GM19463 (cell line): ENCODE measurements around the gene PRKN.
"Not testable (repeated sequence)": the region's sequence is repeated elsewhere in the genome, so short reads cannot be mapped to it uniquely, and the experiment has no call there.

Experiments used
- ATAC-seq: cut with Tn5 transposase; IDR thresholded peaks from one replicate; pipeline ENCODE4 v1.9.1; 2021; ENCODE audit warnings: mild to moderate bottlenecking, moderate library complexity; ENCODE audit not compliant: unreplicated experiment

The PRKN gene

DNA sequence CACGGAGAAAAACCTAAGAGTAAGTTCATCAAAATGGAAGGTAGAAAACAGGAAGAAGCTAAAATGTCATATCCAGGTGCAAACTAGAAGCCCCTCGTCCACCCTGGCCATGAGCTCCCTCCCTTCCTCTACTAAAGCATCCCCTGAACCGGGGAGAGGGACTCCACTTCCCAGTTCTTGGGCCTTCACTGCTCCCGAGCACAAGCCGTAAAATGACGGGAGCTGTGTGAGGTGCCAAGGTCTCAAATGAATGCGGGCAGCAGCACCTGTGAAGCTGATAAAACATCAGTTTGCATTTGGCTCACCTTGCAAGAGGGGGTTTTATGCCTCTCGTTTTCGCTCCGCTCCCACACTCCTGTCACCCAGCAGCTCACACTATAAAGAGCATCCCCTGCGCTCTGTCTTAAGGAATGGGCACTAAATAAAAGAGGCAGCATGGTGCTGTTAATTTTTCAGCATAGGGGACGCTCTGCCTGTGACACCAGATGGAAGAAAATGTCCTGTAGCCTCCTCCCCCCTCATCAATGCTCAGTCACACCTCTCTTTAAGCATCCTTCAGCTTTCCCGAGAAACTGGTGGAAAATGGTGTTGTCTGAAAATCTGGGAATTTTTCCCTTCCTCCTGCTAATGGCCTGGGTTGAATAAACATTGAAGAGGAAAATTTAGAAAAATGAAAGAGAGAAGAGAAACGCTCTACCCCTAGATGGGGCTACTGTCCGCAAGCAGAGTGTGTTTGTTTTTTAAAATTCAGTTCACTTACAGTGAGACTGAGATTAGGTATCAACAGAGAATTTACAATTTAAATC is 890.7 kb downstream of the PRKN start:
- ATAC-seq, result no peak

DNA sequence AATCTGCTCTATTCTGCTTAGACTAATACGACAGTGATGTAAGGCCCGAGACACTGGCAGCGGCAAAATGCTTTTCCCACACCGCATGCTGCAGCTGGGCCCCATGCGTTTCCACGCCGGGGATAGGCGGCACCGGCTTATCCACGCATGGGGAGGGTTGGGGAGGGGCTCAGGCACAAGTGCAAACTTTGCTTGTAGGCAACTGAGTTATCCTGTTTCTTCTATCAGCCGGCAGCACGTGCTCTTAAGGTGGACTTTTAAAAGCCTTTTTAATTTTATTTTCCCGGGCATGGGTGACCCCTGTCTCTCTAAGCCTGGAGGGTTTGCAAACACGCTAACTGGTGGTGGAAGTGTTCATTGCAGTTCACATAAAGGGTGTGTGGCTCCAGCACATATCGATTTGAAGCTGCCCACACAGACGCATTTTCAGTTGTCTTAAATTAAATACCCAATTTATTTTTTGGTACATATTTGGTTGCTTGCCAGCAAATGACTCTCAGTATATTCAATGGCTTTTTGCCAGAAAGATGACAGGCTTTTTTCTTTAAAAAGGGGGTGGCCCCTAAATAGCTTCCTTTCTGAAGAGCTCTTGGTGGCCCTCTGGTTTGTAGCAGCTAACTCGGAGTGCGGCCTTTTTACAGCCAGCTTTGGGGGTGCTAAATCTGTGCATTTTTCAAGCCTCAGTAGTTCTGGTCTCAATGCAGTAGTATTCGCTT is 891.9 kb downstream of the PRKN start:
- no peak for ATAC-seq

DNA sequence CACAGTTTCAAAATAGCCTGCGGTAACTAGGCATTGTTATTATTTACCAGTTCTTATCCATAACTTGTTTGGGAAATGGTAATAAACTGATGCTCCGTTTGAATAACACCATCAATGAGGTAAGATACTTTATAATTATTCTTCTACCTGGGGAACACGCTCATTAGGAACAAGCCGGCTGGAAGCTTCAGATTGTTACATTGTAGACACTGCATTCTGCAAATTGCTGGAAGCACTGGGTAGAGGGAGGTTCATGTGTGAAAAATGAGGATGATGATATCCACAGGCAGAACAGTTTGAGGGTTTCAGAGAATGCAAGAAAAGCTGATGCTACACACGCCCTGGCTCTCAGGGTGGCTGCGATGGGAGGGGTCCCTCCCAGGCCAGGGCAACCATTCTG is 893.1 kb downstream of the PRKN start:
- ATAC-seq, result no peak

- ATAC-seq, result no peak
These were observed 894.3 kb downstream of the PRKN start for GRCh38 chr6:161833099-161833860.

- no peak for ATAC-seq
These were observed 894.9 kb downstream of the PRKN start for GRCh38 chr6:161832622-161833021.

GRCh38 chr6:161830866-161831616 is 896.5 kb downstream of the PRKN start:
- no peak for ATAC-seq

GRCh38 chr6:161829291-161829729 is 898.3 kb downstream of the PRKN start:
- no peak for ATAC-seq

GRCh38 chr6:161828355-161828754 is 899.2 kb downstream of the PRKN start:
- no peak for ATAC-seq

DNA sequence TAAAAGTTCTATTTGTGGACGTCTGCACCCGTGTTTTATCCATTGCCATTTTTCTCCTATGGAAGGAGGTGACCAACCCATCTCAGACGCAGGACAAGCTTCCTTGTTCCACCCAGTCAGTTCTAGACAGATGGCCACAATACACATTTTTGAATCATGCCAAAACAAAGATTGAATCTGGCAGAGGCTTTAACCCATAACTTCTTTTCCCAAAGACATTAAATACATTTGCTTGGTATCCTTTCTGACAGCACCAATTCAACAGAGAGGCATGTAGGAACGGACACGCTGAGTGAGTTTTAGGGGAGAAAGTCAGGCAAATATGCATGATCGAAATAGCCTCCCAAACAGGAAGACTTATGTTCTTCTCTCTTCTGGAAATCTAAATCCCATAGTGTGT is 901.1 kb downstream of the PRKN start:
- no peak for ATAC-seq

DNA sequence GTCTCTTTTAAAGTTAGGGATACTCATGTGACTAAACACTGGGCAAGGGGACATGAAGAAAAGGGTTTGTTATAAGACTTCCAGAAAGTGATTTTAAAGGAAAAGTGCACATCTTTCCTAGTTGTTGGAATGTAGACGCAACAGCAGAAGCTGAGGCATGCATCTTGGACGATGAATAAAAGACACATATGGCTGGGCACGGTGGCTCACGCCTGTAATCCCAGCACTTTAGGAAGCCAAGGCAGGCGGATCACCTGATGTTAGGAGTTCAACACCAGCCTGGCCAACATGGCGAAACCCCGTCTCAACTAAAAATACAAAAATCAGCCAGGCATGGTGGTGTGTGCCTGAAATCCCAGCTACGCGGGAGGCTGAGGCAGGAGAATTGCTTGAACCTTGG is 905.4 kb downstream of the PRKN start:
- ATAC-seq, result not testable (repeated sequence)

- ATAC-seq, result no peak
These were observed 909.7 kb downstream of the PRKN start for GRCh38 chr6:161817881-161818280.

GRCh38 chr6:161815965-161816364 is 911.6 kb downstream of the PRKN start:
- ATAC-seq, result no peak

- no peak for ATAC-seq
These were observed 914.4 kb downstream of the PRKN start for GRCh38 chr6:161813156-161813555.

- ATAC-seq, result no peak
These were observed 917.6 kb downstream of the PRKN start for GRCh38 chr6:161809971-161810370.

DNA sequence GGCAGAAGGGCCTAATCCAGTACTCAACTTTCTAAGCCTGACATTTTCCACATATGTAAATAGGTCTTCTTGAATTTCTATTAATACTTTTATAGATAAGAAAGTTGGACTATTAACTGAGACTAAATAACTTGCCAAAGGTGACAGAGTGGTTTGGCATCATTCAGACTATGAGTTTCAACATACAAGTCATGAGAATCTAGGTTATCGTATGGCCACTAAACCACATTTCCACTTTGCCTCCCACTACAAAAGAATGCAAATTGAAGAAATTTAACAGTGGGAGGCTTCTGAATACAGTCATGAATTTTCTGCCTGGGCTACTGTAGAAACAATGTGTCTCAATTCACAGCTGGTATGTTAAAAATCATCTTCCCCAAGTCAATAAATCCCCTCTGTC is 922.7 kb downstream of the PRKN start:
- ATAC-seq, result no peak

- ATAC-seq, result no peak
These were observed 924.4 kb downstream of the PRKN start for GRCh38 chr6:161803131-161803530.

DNA sequence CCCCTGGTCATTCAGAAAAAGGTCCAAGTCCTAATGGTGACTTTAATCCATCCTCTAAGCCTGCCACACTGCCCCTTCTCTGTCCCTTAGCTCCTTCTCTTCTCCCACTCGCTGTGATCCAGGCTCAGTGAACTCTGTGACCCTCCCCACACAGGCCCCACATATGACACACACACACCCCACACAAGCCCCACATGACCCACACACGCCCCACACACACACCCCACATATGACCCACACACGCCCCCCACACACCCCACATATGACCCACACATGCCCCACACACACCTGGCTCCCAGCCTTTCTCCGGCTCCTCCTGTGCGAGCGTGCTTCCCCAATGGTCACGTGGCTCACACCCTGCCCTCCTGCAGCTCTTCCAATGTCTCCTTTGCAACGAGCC is 925.3 kb downstream of the PRKN start:
- ATAC-seq, result no peak

GRCh38 chr6:161798844-161799394 is 928.6 kb downstream of the PRKN start:
- ATAC-seq, result no peak

DNA sequence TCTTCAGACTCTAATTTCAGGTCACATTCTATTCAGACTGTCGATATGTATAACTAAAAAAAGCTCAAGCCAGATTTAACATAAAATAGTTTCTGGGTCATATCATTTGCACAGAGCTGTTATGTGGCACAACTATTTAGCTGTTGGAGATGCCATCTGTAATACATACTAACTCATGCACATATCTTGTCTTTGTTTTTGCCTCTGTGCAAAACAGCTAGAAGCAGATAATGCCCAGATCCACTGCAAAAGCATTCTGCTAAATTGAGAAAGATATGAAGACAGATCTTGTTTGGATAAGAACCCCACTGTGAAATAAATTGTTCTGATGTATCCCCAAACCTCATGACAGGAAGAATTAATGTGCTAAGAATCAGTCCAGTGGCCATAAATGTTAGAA is 930.9 kb downstream of the PRKN start:
- ATAC-seq, result no peak

GRCh38 chr6:161792851-161793493 is 934.6 kb downstream of the PRKN start:
- ATAC-seq, result no peak
